Amniotic epithelial cell (primary cell): ENCODE data around the gene TICAM2.

ENCODE experiments used
- DNase-seq: peaks from one replicate; pipeline ENCODE4 v3.0.0-alpha.2; 2010; ENCODE audit warnings: low read depth

TICAM2 gene

DNA sequence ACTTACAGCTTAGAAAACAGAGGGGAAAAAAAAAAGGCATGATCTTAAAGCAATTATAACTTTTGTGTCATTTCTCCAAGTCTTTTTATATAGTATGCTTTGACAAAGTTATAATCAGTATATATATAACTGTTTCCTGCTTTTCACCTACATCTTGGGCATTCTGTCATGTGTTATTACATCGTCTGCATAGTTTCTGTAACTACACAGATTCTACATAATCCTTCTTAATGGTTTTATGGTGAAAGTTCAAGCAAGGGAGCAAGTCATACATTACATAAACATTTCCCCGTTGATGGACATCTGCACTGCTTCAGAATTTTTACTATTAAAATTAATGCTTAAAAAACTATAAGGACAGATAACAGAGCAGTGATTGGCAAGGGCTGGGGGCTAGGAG lies 69.8 kb downstream of the TICAM2 start:
- DNase-seq: peak; percentile 82

DNA sequence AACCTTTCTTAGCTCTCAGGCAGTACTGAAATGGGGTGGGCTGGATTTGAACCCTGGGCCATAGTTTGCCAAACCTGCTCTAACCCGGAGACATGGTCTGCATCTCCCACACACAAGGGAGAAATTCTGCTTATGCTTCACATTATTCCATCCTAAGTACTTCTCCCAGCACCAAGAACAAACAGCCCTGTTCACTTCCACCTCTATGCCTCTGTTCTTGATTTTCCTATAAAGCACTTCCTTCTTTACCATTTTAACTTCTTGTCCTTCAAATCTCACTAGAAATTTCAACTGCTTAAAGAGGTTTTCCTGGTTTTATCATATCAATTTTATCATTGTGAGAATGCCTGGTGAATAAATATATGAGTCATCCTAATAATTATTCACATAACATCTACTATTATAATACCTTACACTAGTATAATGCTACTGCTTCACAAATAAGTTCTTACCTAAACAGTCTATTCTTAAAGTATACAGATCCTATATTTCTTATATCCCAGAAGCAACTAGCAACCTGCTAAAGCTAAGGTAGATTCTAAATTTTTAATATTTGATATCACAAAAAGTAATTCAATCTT lies 70.4 kb downstream of the TICAM2 start:
- DNase-seq: no peak

DNA sequence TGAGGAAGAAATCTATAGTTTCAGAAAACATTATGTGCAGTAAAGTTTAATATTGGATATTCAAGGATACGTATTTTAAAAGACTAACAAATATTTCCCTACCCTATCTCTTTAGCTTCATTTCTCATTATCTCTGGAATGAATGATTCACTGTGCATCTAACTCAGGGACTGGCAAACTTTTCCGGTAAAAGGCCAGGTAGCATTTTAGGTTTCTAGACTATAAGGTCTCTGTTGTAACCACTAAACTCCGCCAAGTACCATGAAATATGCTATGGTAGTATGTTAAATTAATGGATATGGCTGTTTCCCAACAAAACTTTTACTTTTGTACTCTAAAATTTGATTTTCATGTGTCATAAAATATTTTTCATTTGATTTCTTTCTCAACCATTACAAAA lies 70.9 kb downstream of the TICAM2 start:
- no peak for DNase-seq

DNA sequence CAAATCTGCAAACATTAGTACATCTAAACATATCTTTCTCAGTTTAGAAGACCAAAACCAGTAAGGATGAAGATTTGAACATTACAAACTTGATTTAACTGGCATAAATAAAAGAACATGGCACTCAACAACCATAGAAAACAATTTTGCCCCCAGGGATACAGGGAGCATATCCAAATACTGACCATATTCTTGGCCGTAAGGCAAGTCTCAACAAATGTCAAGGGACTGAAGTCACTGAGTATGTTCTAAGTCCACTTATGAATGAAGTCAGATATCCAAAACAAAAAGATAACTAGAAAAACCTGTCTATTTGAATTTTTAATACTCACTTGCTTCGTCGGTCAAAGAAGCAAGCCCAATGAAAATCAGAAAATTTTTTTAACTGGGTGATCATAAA lies 71.9 kb downstream of the TICAM2 start:
- DNase-seq: no peak
